H9 (cell line): Measurements from ENCODE around the gene OPTC. TPM values are rescaled to one million over a fixed set of nuclear protein-coding genes. Genes with fewer than 3 reads are reported as not detected.

Experiments used
- DNase-seq: peaks from one replicate; pipeline ENCODE4 v3.0.0-alpha.2; 2017
- H2AFZ ChIP-seq: one replicate; pipeline ENCODE4 v1.6.1; 2013; ENCODE audit warnings: mild to moderate bottlenecking, low read length, control low read depth, moderate library complexity
- H2AK5ac ChIP-seq: 2 replicates; pipeline ENCODE4 v1.6.1; 2013; ENCODE audit warnings: low read length, control low read depth, mixed read lengths; ENCODE audit not compliant: insufficient read length
- H2BK120ac ChIP-seq: one replicate; pipeline ENCODE4 v1.6.1; 2013; ENCODE audit warnings: low read depth, mild to moderate bottlenecking, low read length, control low read depth, inconsistent platforms; ENCODE audit not compliant: poor library complexity, severe bottlenecking
- H2BK12ac ChIP-seq: 2 replicates; pipeline ENCODE4 v1.6.1; 2013; ENCODE audit warnings: low read length, control low read depth, mixed read lengths, low read depth; ENCODE audit not compliant: insufficient read length
- H2BK15ac ChIP-seq: 2 replicates; pipeline ENCODE4 v1.6.1; 2013; ENCODE audit warnings: low read depth, low read length, control low read depth
- H2BK20ac ChIP-seq: one replicate; pipeline ENCODE4 v1.6.1; 2013; ENCODE audit warnings: low read depth, mild to moderate bottlenecking, low read length, control low read depth, inconsistent platforms; ENCODE audit not compliant: poor library complexity, severe bottlenecking
- H2BK5ac ChIP-seq: 2 replicates; pipeline ENCODE4 v1.6.1; 2013; ENCODE audit warnings: low read length, control low read depth, mixed read lengths; ENCODE audit not compliant: insufficient read length
- H3K14ac ChIP-seq: 2 replicates; pipeline ENCODE4 v1.6.1; 2013; ENCODE audit warnings: low read length, control low read depth; ENCODE audit not compliant: insufficient read depth
- H3K18ac ChIP-seq: 2 replicates; pipeline ENCODE4 v1.6.1; 2013; ENCODE audit warnings: low read depth, mild to moderate bottlenecking, mixed read lengths, low read length, control low read depth; ENCODE audit not compliant: insufficient read length
- H3K23ac ChIP-seq: 2 replicates; pipeline ENCODE4 v1.6.1; 2013; ENCODE audit warnings: low read length, control low read depth, mixed read lengths, low read depth; ENCODE audit not compliant: insufficient read length
- H3K23me2 ChIP-seq: 2 replicates; pipeline ENCODE4 v1.6.1; 2013; ENCODE audit warnings: low read depth, mild to moderate bottlenecking, mixed read lengths, low read length, control low read depth; ENCODE audit not compliant: insufficient read length, poor library complexity, severe bottlenecking
- H3K27ac ChIP-seq: 2 replicates; pipeline ENCODE4 v1.5.1; 2013; ENCODE audit warnings: low read length, control low read depth, mixed read lengths, low read depth; ENCODE audit not compliant: insufficient read length
- H3K27me3 ChIP-seq: 2 replicates; pipeline ENCODE4 v1.6.1; 2013; ENCODE audit warnings: low read length, control low read depth, inconsistent platforms; ENCODE audit not compliant: insufficient read depth
- H3K4ac ChIP-seq: 2 replicates; pipeline ENCODE4 v1.6.1; 2013; ENCODE audit warnings: low read depth, mild to moderate bottlenecking, control low read depth, inconsistent platforms, low read length, moderate library complexity
- H3K4me1 ChIP-seq: 2 replicates; pipeline ENCODE4 v1.6.1; 2013; ENCODE audit warnings: low read length, control low read depth, inconsistent platforms; ENCODE audit not compliant: insufficient read depth
- H3K4me2 ChIP-seq: 2 replicates; pipeline ENCODE4 v1.6.1; 2013; ENCODE audit warnings: low read length, control low read depth, mixed read lengths; ENCODE audit not compliant: insufficient read length, insufficient read depth
- H3K56ac ChIP-seq: 2 replicates; pipeline ENCODE4 v1.6.1; 2013; ENCODE audit warnings: low read depth, mild to moderate bottlenecking, mixed read lengths, low read length, control low read depth; ENCODE audit not compliant: insufficient read length
- H3K79me1 ChIP-seq: 2 replicates; pipeline ENCODE4 v1.6.1; 2013; ENCODE audit warnings: low read depth, mild to moderate bottlenecking, moderate library complexity, low read length, control low read depth, inconsistent platforms; ENCODE audit not compliant: insufficient read depth, poor library complexity, severe bottlenecking
- H3K79me2 ChIP-seq: 2 replicates; pipeline ENCODE4 v1.6.1; 2013; ENCODE audit warnings: low read length, control low read depth, inconsistent platforms; ENCODE audit not compliant: insufficient read depth
- H3K9ac ChIP-seq: 2 replicates; pipeline ENCODE4 v1.6.1; 2013; ENCODE audit warnings: low read length, control low read depth, mixed read lengths; ENCODE audit not compliant: insufficient read length; ENCODE audit errors: extremely low read depth
- H3K9me3 ChIP-seq: one replicate; pipeline ENCODE4 v1.6.1; 2013; ENCODE audit warnings: low read depth, low read length, inconsistent platforms; ENCODE audit not compliant: control insufficient read depth
- H3T11ph ChIP-seq: one replicate; pipeline ENCODE4 v1.6.1; 2013; ENCODE audit warnings: mild to moderate bottlenecking, low read length, control low read depth, inconsistent platforms
- H4K20me1 ChIP-seq: one replicate; pipeline ENCODE4 v1.6.1; 2013; ENCODE audit not compliant: control insufficient read depth, insufficient read length, insufficient read depth
- H4K5ac ChIP-seq: 2 replicates; pipeline ENCODE4 v1.6.1; 2013; ENCODE audit warnings: low read depth, mild to moderate bottlenecking, mixed read lengths, low read length, control low read depth; ENCODE audit not compliant: insufficient read length
- H4K8ac ChIP-seq: replicated peaks from 2 replicates; pipeline ENCODE4 v1.6.1; 2013; ENCODE audit warnings: low read length, control low read depth, mixed read lengths, low read depth; ENCODE audit not compliant: insufficient read length
- H4K91ac ChIP-seq: 2 replicates; pipeline ENCODE4 v1.6.1; 2013; ENCODE audit warnings: low read depth, mild to moderate bottlenecking, moderate library complexity, mixed read lengths, low read length, control low read depth; ENCODE audit not compliant: insufficient read length
- H3K27ac Mint-ChIP-seq, 3 experiments: 2 replicates in 2 of 3; 3 replicates in 1 of 3; pipeline ENCODE4 v1.8.0; 2020 to 2021; ENCODE audit warnings: mixed read lengths in 3 of 3, mild to moderate bottlenecking in 1 of 3, moderate library complexity in 1 of 3
- H3K27me3 Mint-ChIP-seq: 2 replicates; pipeline ENCODE4 v1.8.0; 2021; ENCODE audit warnings: low read depth, mild to moderate bottlenecking, moderate library complexity, mixed read lengths
- H3K36me3 Mint-ChIP-seq, 3 experiments: 2 replicates in 2 of 3; 3 replicates in 1 of 3; pipeline ENCODE4 v1.8.0; 2020 to 2021; ENCODE audit warnings: low read depth in 3 of 3, mixed read lengths in 3 of 3; ENCODE audit not compliant: insufficient read depth in 1 of 3
- H3K4me1 Mint-ChIP-seq, 2 experiments: 2 replicates each; pipeline ENCODE4 v1.8.0; 2020; ENCODE audit warnings: mixed read lengths in 2 of 2
- H3K4me3 Mint-ChIP-seq, 2 experiments: 2 replicates in 1 of 2; 3 replicates in 1 of 2; pipeline ENCODE4 v1.8.0; 2020 to 2021; ENCODE audit warnings: mild to moderate bottlenecking in 2 of 2, mixed read lengths in 2 of 2, moderate library complexity in 1 of 2
- H3K9me3 Mint-ChIP-seq, 2 experiments: 2 replicates in 1 of 2; 3 replicates in 1 of 2; pipeline ENCODE4 v1.8.0; 2020; ENCODE audit warnings: mild to moderate bottlenecking in 2 of 2, mixed read lengths in 2 of 2, moderate library complexity in 1 of 2
- CTCF ChIP-seq: fragments of 200-600 bp; sonication (generic); conservative IDR thresholded peaks from 3 replicates; pipeline ENCODE4 v1.8.0; 2021; ENCODE audit warnings: antibody characterized with exemption, mild to moderate bottlenecking
- WGBS: extraction: QIAGEN DNeasy Blood & Tissue Kit; methylation state at CpG from one replicate; pipeline ENCODE4 v1.1.7; 2013; ENCODE audit warnings: missing lambda C conversion rate, low lambda C conversion rate, mixed read lengths; ENCODE audit not compliant: insufficient read length; ENCODE audit errors: extremely low coverage; 5-methylcytosine and 5-hydroxymethylcytosine counted together
- total RNA-seq: library from RNA; stranded (reverse); gene quantifications from 2 replicates; pipeline ENCODE4 v1.2.1, GENCODE V29; 2021

OPTC gene
- total RNA-seq, 1 experiment from 2014 or later = 1.1 TPM

DNA sequence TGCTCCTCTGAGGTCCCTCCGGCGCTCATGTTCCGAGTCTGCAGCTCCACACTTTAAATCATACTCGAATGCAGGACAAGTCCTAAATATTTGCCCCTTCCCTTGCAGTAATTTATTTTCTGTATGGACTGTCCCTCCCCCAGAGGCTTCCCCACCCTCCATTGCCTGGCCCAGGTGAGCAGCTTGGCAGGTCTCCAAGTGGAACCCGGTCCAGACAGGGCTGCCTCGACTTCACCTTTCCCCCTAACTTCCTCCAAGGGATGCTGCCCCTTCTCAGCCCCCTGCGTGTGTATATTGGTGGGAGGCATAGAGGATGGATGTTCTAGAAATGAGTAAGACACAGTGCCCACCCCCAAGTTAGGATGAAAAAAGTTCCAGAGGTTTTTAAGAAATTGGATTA, 5.4 kb upstream of the OPTC start:
- Mint-ChIP-seq H3K27me3 (peaks cover 11% of the 10 kb centered on the region), H3K9me3 (no peaks in the 10 kb centered on the region), H3K36me3 (no peaks in the 10 kb centered on the region), H3K27ac (no peak overlapping the region), H3K4me1 (peaks cover 21 to 27% of the 10 kb centered on the region in 2 experiments), H3K4me3 (no peak overlapping the region)
- Histone ChIP-seq H4K8ac (no peak overlapping the region), H3K56ac (no peak overlapping the region), H3K4me1 (no peaks in the 10 kb centered on the region; the same call in 1 of the 2 replicates), H2BK20ac (no peak overlapping the region), H2BK120ac (no peak overlapping the region), H2BK15ac (no peak overlapping the region), H3K14ac (no peak overlapping the region), H3K27me3 (no peaks in the 10 kb centered on the region), H4K91ac (no peak overlapping the region), H4K20me1 (no peaks in the 10 kb centered on the region), H2AFZ (no peak overlapping the region), H3T11ph (no peak overlapping the region), H3K18ac (no peak overlapping the region), H3K23me2 (no peaks in the 10 kb centered on the region), H2BK5ac (no peak overlapping the region), H3K79me2 (no peaks in the 10 kb centered on the region), H2AK5ac (no peak overlapping the region), H3K9ac (no peak overlapping the region), H3K23ac (no peak overlapping the region), H3K4ac (no peak overlapping the region), H3K27ac (no peak overlapping the region), H3K9me3 (no peaks in the 10 kb centered on the region), H3K4me2 (no peak overlapping the region), H2BK12ac (no peak overlapping the region), H3K79me1 (no peaks in the 10 kb centered on the region), H4K5ac (no peak overlapping the region)
- TF ChIP-seq CTCF = no peak
- WGBS = no CpG with 5 or more reads among the region's 7 CpGs
- no peak for DNase-seq
